ENCODE results near the gene GAPDH.
A peak's percentile ranks its signal among the peaks of the same experiment; 100 is the strongest.

Gene GAPDH

GRCh38 chr12:6538420-6539313, 4.3 kb downstream of the GAPDH start:
- no peak overlapping the region for H3K4me3 ChIP-seq (replicated peaks; ENCODE audit: low read depth, low read length)
- no peak for TF ChIP-seq CTCF (IDR thresholded peaks at IDR 0.05; ENCODE audit: low read depth, low read length, missing control alignments)
- DNase-seq (ENCODE audit: extremely low read depth, low read depth): no peak

GRCh38 chr12:6539314-6539682, 5.0 kb downstream of the GAPDH start:
- H3K4me3 ChIP-seq (replicated peaks; ENCODE audit: low read depth, low read length): no peak overlapping the region
- no peak for DNase-seq (ENCODE audit: extremely low read depth, low read depth)

GRCh38 chr12:6539707-6540134, 5.4 kb downstream of the GAPDH start:
- TF ChIP-seq CTCF (IDR thresholded peaks at IDR 0.05; ENCODE audit: low read depth, low read length, missing control alignments): no peak
- DNase-seq (ENCODE audit: extremely low read depth, low read depth): no peak
- peak overlapping the region; percentile 17; the same call in 1 of the 2 replicates for H3K4me3 ChIP-seq (replicated peaks; ENCODE audit: low read depth, low read length)

More at GRCh38 chr12:6539314-6539682, 5.0 kb downstream of the GAPDH start:
- TF ChIP-seq CTCF (IDR thresholded peaks at IDR 0.05; ENCODE audit: low read depth, low read length, missing control alignments): no peak

- H3K4me3 ChIP-seq (replicated peaks; ENCODE audit: low read depth, low read length): peak overlapping the region; percentile 17
- TF ChIP-seq CTCF (IDR thresholded peaks at IDR 0.05; ENCODE audit: low read depth, low read length, missing control alignments): no peak
- DNase-seq (ENCODE audit: extremely low read depth, low read depth): peak; percentile 82
Measured at GRCh38 chr12:6540181-6540877, 6.0 kb downstream of the GAPDH start.

GRCh38 chr12:6541371-6542165, 7.3 kb downstream of the GAPDH start:
- no peak for DNase-seq (ENCODE audit: extremely low read depth, low read depth)
- H3K4me3 ChIP-seq (replicated peaks; ENCODE audit: low read depth, low read length): no peak overlapping the region

More at GRCh38 chr12:6541371-6542165, 7.3 kb downstream of the GAPDH start:
- TF ChIP-seq CTCF (IDR thresholded peaks at IDR 0.05; ENCODE audit: low read depth, low read length, missing control alignments): no peak
